Middle frontal gyrus (tissue), 1 donor: Measurements from ENCODE around the gene SH3BGRL2.

ENCODE experiments used
- DNase-seq: peaks from one replicate; pipeline ENCODE4 v3.0.0-alpha.2; 2015; ENCODE audit warnings: low spot score; ENCODE audit errors: extremely low spot score

Gene SH3BGRL2

GRCh38 chr6:79630883-79631692, at the start of gene SH3BGRL2:
SH3BGRL2 (plus strand) TSS chr6:79631329; CDS start chr6:79631462, 133 bp downstream.
- peak; percentile 49 for DNase-seq

GRCh38 chr6:79584332-79584731, 46.8 kb upstream of the SH3BGRL2 start:
- no peak for DNase-seq

- DNase-seq = no peak
These were observed 44.6 kb upstream of the SH3BGRL2 start for GRCh38 chr6:79586548-79586947.

GRCh38 chr6:79589701-79590100, 41.4 kb upstream of the SH3BGRL2 start:
- no peak for DNase-seq

GRCh38 chr6:79597155-79597554, 34.0 kb upstream of the SH3BGRL2 start:
- no peak for DNase-seq

GRCh38 chr6:79598012-79598411, 33.1 kb upstream of the SH3BGRL2 start:
- no peak for DNase-seq

GRCh38 chr6:79599725-79600259, 31.3 kb upstream of the SH3BGRL2 start:
- no peak for DNase-seq

- DNase-seq = no peak
These were observed 30.8 kb upstream of the SH3BGRL2 start for GRCh38 chr6:79600313-79600712.

GRCh38 chr6:79600812-79601609, 30.1 kb upstream of the SH3BGRL2 start:
- DNase-seq = no peak

GRCh38 chr6:79602859-79603258, 28.3 kb upstream of the SH3BGRL2 start:
- peak; percentile 37 for DNase-seq

- no peak for DNase-seq
These were observed 26.5 kb upstream of the SH3BGRL2 start for GRCh38 chr6:79604583-79605037.

GRCh38 chr6:79605061-79605460, 26.1 kb upstream of the SH3BGRL2 start:
- no peak for DNase-seq

- DNase-seq = no peak
These were observed 25.0 kb upstream of the SH3BGRL2 start for GRCh38 chr6:79605968-79606764.

GRCh38 chr6:79607000-79607399, 24.1 kb upstream of the SH3BGRL2 start:
- no peak for DNase-seq

- DNase-seq = no peak
These were observed 22.6 kb upstream of the SH3BGRL2 start for GRCh38 chr6:79608334-79609224.

GRCh38 chr6:79609225-79609595, 21.9 kb upstream of the SH3BGRL2 start:
- no peak for DNase-seq

GRCh38 chr6:79610306-79611009, 20.7 kb upstream of the SH3BGRL2 start:
- no peak for DNase-seq

- no peak for DNase-seq
These were observed 18.7 kb upstream of the SH3BGRL2 start for GRCh38 chr6:79612457-79612856.

GRCh38 chr6:79612918-79613317, 18.2 kb upstream of the SH3BGRL2 start:
- DNase-seq = no peak

- DNase-seq = no peak
These were observed 17.2 kb upstream of the SH3BGRL2 start for GRCh38 chr6:79613912-79614311.
